ENCODE measurements around the gene DDX23.
A peak's percentile ranks its signal among the peaks of the same experiment; 100 is the strongest.
"Not testable (repeated sequence)": the region's sequence is repeated elsewhere in the genome, so short reads cannot be mapped to it uniquely, and the experiment has no call there.

DDX23 gene

GRCh38 chr12:48851883-48852733 is at the start of gene DDX23:
Gene DDX23, minus strand, starts transcription at chr12:48852163. Its CDS starts 6,381 bp downstream, at chr12:48845782.
- peak; percentile 75 to 89 (median 86) for DNase-seq (ENCODE audit: low read depth in 3 of 3)

DNA sequence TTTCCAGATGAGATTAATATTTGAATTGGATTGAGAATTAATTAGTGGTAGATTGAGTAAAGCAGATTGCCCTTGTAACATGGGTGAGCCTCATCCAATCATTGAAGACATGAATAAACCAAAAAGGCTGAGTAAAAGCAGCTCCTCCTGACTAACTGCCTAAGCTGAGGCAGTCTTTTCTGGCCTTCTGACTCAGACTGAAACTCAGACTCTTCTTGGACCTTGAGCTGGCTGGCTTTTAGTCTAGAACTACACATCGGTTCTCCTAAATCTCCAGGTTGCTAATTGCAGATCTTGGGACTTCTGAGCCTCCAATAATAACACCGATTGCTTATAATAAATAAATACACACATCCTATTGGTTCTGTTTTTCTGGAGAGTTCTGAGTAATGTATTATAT is 49.3 kb upstream of the DDX23 start:
- DNase-seq (ENCODE audit: low read depth in 3 of 3) = no peak

GRCh38 chr12:48899651-48900050 is 47.7 kb upstream of the DDX23 start:
- DNase-seq (ENCODE audit: low read depth in 3 of 3) = no peak

DNA sequence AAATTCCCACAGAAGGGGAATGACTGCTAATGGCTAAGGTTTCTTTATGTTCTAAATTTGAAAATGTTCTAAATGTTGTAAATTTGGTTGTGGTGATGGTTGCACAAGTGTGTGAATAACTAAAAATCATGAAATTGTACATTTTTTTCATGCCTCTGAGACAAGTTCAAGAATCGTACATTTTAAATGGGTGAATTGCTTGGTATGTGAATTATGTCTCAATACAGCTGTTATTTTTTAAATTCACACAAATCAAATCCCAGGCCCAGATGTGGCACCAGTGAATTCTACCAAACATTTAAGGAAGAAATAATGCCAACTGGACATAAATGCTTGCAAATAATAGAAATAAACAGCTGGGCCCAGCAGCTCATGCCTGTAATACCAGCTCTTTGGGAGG is 42.3 kb upstream of the DDX23 start:
- DNase-seq (ENCODE audit: low read depth in 3 of 3) = no peak

- peak; percentile 49 to 53 (median 49) for DNase-seq (ENCODE audit: low read depth in 3 of 3)
These were observed 38.9 kb upstream of the DDX23 start for GRCh38 chr12:48890657-48891418.

DNA sequence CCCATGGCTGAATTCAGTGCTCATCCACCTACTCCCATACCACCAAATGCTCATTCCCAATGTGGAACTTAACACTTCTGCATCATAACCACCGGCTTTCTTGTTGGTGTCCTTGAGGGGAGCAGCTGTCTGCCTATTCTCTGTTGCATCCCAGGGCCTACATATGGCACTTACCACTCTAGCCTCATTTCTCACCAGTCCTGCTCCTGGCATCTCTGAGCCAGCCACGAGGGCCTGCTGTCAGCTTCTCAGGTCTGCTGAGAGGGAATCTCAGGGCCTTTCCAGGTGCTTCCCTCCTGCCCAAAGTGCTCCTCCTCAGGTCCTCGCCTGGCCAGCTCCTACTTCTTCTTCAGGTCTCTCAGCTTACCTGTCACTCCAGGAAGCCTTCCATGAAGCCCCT is 37.7 kb upstream of the DDX23 start:
- DNase-seq (ENCODE audit: low read depth in 3 of 3) = no peak

- DNase-seq (ENCODE audit: low read depth in 3 of 3) = no peak
These were observed 31.6 kb upstream of the DDX23 start for GRCh38 chr12:48883305-48884161.

DNA sequence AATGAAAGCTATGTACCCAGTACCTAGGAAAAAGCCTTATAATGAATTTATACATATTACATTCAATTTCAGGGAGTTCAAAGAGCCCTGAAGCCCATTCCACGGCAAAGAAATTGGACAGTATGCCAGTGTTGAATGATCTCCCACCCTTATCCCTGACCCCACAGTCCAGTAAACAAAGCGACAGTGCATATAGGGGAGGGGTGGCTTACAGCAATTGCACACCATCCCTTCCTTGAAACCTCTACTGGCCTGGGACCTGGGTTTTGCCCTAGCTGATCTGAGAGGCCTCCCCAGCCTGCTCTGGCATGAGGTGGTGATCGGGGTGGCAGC is 31.0 kb upstream of the DDX23 start:
- DNase-seq (ENCODE audit: low read depth in 3 of 3) = no peak

GRCh38 chr12:48882315-48882687 is 30.3 kb upstream of the DDX23 start:
- DNase-seq (ENCODE audit: low read depth in 3 of 3) = no peak

DNA sequence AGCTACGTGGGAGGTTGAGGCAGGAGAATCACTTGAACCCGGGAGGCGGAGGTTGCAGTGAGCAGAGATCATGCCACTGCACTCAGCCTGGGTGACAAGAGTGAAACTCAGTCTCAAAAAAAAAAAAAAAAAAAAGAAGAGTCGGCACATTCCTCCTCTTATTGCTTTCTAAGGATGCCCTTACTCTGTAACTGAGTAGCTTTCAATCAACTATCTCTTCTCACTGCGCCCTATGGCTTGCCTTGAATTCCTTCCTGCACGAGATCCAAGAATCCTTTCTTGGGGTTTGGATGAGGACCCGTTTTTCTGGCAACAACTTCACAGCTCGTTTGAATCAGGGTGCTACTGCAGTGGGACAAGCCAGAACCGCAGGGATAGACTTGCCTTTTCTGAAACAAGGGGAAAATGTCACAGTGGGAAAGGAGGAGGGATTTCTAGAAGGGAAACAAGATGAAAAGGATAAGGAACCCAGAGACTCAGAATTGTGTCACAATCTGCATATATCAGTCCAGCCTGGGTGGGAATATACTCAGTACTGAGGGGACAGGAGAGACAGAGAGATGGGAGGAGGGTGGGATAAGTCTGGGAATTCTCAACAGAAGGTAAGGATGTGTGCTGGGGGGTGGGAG is 29.8 kb upstream of the DDX23 start:
- DNase-seq (ENCODE audit: low read depth in 3 of 3) = no peak

DNA sequence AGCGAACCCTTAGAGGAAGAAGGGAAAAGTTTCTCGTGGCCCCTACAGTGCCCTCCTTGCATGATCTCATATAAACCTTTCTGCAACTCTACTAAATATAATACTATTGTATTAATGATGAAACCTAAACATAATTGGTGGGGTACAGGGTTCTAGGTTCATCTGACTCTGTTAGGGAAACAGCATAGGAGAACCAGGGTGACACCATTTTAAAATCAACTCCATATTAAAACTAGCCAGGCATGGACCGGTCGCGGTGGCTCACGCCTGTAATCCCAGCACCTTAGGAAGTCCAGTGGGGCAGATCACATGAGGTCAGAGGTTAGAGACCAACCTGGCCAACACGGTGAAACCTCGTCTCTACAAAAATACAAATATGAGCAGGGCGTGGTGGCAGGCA is 28.7 kb upstream of the DDX23 start:
- no peak for DNase-seq (ENCODE audit: low read depth in 3 of 3)

DNA sequence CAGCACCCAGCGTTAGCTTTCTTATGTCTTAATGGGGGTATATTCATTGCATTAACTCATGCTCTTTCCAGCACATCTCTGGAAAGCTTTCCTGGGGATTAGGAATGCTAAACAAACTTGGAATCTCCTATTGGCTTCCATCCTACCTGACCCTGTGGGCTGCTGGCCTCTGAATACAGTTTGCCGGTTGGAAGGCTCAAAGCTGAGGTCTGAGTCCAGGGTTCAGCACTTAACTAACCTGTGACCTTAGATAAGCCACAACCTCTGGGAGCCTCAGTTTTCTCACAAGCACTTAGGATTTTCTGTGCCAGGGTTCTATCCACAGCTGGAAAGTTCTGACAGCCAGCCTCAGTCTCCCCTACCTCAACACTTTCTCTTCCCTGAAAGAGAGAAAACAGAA is 26.6 kb upstream of the DDX23 start:
- no peak for DNase-seq (ENCODE audit: low read depth in 3 of 3)

- DNase-seq (ENCODE audit: low read depth in 3 of 3) = no peak
These were observed 24.1 kb upstream of the DDX23 start for GRCh38 chr12:48875944-48876515.

DNA sequence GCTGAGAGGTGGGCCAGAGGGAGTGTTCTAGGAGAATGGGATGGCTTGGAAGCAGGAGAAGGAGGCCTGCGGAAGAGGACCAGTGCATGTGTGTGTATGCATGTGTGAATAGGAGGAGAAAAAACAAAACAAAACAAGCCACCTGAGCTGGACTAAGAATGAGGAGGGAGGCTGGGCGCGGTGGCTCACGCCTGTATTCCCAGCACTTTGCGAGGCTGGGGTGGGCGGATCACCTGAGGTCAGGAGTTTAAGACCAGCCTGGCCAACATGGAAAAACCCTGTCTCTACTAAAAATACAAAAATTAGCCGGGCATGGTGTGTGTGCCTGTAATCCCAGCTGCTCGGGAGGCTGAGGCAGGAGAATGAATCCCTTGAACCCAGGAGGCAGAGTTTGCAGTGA is 21.6 kb upstream of the DDX23 start:
- not testable (repeated sequence) for DNase-seq (ENCODE audit: low read depth in 3 of 3)

- DNase-seq (ENCODE audit: low read depth in 3 of 3) = no peak
These were observed 21.1 kb upstream of the DDX23 start for GRCh38 chr12:48873096-48873495.

DNA sequence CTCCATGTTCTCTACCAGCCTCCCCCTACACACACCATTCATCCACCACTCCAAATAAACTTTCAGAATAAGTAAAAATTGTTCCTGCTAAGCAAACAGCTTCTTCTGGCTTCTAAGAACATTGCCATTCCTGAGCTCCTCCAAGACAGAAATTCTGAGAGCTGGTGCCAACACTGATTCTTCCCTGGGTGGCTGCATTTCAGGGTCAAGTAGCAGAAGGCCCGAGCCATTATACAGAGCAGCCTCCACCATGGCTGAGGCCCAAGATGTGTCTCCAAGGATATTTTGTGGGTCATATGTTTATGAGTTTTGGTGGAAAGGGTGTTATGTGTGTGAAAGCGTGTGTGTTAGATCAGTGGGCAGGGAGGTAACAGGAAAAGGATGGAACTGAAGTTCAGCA is 17.2 kb upstream of the DDX23 start:
- DNase-seq (ENCODE audit: low read depth in 3 of 3) = no peak

GRCh38 chr12:48868451-48868850 is 16.5 kb upstream of the DDX23 start:
- no peak for DNase-seq (ENCODE audit: low read depth in 3 of 3)

- no peak for DNase-seq (ENCODE audit: low read depth in 3 of 3)
These were observed 14.2 kb upstream of the DDX23 start for GRCh38 chr12:48866052-48866711.

DNA sequence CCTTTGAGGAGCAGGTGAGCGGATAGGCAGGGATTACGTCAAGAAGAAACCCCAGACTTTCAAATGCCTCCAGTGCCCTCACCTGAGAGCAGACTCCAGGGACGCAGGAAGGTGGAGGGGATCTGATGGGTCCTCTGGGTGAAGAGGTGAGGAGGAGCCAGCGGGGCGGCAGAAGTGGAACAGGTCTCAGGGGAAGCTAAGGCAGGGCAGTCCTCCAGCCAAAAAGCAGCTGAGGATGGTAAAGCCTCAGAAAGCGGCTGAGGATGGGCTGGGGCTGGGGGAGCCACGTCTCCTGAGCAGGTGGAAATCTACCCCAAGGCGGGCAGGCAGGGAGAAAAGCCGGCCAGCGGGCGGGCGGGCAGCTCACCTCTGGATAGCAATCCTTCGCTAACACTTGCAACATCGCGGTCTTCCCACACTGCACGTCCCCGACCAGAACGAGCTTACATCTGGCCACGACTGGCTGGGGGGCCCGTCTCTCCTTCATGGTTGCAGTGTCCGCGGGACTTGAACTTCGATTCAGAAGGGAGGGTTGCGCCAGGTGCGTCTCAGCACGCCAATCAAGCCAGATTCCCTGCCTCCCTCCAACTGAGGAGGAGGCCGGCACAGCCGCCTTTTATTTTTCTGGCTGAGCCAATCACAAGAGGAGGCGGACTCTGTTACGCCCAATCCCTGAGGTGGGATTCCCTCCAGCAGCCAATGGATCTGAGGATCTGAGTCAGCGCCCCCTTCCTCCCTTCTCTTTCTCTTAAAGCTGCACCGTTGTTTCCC is 13.5 kb upstream of the DDX23 start, which contains the start of gene RND1:
Gene RND1 (minus strand): TSS at position 590 of the 771 bp plus-strand sequence. CDS start 103 bp downstream, at position 487.
- DNase-seq (ENCODE audit: low read depth in 3 of 3) = peak; percentile 47 to 71 (median 55)

DNA sequence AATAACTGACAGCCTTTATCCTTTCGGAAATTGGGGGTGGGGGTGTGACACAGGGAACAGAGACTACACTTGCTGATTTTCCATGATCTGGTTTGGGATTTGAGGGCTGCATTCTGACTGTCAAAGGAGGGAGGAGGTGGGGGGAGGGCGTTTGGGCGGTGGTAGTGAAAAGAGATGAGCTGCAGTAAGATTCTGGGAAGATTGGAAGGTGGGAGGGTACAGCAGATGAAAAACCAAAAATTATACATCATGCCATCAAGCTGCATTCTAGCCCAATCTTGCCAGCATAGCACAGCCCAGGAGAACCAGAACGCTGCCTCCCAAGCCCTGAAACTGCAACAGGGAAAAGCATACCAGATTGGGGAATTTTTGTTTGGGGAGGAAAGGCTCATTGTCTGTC is 11.3 kb upstream of the DDX23 start:
- no peak for DNase-seq (ENCODE audit: low read depth in 3 of 3)
